Liver (tissue), 3 donors: ENCODE results near the gene DDR1.

Experiments used
- ATF3 ChIP-seq: IDR thresholded peaks from 2 replicates; pipeline ENCODE4 v1.6.1; 2016; ENCODE audit warnings: antibody characterized with exemption
- CTCF ChIP-seq: fragments of 150-350 bp; IDR thresholded peaks from 2 replicates; pipeline ENCODE4 v1.5.1; 2017; ENCODE audit warnings: improper control_type of control experiment, low read depth, low read length; ENCODE audit not compliant: missing input control
- GABPA ChIP-seq, 2 donors: IDR thresholded peaks in 1 of 2; conservative IDR thresholded peaks in 1 of 2; 2 replicates each; pipeline ENCODE4 v1.6.1; 2016; ENCODE audit warnings: antibody characterized with exemption in 2 of 2, mild to moderate bottlenecking in 1 of 2, moderate library complexity in 1 of 2
- JUND ChIP-seq, 2 donors: IDR thresholded peaks; 2 replicates each; pipeline ENCODE4 v1.6.1; 2016; ENCODE audit warnings: antibody characterized with exemption in 2 of 2
- MAX ChIP-seq: IDR thresholded peaks from 2 replicates; pipeline ENCODE4 v1.6.1; 2016; ENCODE audit warnings: antibody characterized with exemption
- RAD21 ChIP-seq, 2 donors: IDR thresholded peaks; 2 replicates each; pipeline ENCODE4 v1.6.1; 2016; ENCODE audit warnings: antibody characterized with exemption in 2 of 2, mild to moderate bottlenecking in 2 of 2
- donor health status: healthy.
- donor health status: healthy.

- no peak for TF ChIP-seq CTCF
- no peak for TF ChIP-seq MAX
- no peak for TF ChIP-seq GABPA (IDR thresholded peaks at IDR 0.05 in 1 of 2, conservative IDR thresholded peaks at IDR 0.05 in 1 of 2)
- TF ChIP-seq ATF3: no peak
- no peak for TF ChIP-seq RAD21 (IDR thresholded peaks at IDR 0.05)
- peak in 1 of 2 donors; percentile 57 for TF ChIP-seq JUND (IDR thresholded peaks at IDR 0.05)
Measured at GRCh38 chr6:30876039-30876730, 8.1 kb upstream of the DDR1 start.
